GM10847 (cell line): Measurements from ENCODE around the gene MBD6.

Experiments used
- POLR2A ChIP-seq: IDR thresholded peaks from 2 replicates; pipeline ENCODE4 v1.6.1; 2011; ENCODE audit not compliant: insufficient read length; ENCODE audit errors: extremely low read depth

MBD6 gene

DNA sequence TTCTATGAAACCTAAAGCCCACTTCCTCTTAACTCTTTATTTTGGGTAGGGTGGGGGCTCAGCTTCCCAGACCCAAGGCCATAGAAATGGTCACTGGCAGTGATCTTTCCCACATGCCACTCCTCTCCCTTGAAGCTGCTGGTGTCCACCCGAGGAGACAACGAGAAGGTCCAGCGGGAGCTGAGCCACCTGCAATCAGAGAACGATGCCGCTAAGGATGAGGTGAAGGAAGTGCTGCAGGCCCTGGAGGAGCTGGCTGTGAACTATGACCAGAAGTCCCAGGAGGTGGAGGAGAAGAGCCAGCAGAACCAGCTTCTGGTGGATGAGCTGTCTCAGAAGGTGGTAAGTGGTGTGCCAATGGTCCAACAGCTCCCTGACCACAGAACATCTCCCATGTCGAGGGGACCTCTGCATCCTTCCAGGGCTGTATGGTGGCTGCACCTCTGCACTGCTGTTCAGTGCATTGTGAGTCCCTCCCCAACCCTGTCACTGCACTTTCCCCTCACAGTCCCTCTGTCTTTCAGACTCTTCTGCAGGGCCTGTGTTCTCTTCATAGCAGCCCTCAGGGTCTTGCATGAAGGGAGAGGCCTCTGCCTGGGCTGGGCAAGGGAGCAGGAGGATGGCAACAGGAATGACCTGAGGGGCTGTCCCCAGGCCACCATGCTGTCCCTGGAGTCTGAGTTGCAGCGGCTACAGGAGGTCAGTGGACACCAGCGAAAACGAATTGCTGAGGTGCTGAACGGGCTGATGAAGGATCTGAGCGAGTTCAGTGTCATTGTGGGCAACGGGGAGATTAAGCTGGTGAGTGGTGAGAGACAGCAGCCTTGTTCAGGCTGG is 49.5 kb downstream of the MBD6 start:
- TF ChIP-seq POLR2A, result no peak

DNA sequence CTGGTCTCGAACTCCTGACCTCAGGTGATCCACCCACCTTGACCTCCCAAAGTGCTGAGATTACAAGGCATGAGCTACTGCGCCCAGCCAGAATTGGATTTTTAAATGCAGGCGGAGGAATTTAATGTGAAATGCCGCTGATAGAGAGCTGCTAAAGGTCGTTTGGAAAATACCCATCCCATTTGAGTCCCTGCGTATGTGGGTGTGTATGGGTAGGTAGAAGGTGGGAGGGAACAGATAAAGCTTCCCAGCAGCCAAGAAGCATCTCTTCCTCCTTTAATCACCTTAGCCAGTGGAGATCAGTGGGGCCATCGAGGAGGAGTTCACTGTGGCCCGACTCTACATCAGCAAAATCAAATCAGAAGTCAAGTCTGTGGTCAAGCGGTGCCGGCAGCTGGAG is 52.2 kb downstream of the MBD6 start:
- no peak for TF ChIP-seq POLR2A

DNA sequence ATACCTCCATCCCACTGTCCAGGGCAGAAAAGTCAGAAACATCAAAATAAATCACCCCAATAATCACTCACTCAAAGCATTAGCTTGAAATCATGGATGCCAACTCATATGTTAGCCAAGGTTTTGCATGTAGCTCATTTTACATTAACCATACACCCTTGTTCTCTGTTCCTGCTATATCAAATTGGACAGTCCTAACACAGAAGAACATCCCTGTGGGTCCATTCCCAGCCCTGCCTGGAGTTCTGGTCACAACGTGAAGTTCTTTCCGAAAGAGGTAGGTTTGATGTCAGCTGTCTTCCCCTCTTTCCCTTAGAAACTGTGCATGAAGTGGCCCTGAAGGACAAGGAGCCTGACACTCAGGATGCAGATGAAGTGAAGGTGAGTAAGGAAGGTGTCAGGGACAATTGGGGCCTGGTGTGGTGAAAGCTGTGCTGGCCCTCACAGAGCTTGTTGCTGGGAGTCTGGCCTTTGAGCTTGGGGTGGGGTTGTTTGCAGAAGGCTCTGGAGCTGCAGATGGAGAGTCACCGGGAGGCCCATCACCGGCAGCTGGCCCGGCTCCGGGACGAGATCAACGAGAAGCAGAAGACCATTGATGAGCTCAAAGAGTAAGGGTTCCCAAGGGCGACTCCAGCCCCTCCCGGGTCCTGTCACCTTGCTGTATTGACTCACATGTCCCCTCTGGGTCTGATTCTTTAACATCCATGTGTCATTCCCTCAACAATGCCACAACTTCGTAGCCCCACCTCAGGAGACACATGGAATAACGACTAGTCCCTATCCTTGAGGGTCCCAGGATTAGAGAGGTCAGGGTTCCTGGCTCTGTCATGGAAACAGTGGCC is 53.4 kb downstream of the MBD6 start:
- no peak for TF ChIP-seq POLR2A

DNA sequence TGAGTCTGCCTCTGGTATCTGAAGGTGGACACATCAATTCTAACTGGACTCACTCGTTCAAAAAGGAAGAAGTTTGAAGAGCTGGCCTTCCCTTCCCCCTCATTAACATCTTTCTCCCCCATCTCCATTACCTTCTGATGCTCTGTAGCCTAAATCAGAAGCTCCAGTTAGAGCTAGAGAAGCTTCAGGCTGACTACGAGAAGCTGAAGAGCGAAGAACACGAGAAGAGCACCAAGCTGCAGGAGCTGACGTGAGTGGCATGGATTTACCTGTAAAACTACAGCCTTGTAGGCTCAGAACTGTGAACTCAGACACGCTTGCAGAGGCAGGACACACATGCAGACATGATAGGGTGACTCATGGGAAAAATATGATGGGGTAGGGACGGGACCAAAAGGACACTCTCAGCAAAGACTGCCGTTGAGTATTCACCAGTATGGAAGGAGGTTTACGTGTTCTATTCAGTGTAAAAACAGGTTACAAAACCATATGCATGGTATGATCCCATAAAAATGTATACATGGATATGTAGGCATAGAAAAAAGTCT is 54.1 kb downstream of the MBD6 start:
- no peak for TF ChIP-seq POLR2A

DNA sequence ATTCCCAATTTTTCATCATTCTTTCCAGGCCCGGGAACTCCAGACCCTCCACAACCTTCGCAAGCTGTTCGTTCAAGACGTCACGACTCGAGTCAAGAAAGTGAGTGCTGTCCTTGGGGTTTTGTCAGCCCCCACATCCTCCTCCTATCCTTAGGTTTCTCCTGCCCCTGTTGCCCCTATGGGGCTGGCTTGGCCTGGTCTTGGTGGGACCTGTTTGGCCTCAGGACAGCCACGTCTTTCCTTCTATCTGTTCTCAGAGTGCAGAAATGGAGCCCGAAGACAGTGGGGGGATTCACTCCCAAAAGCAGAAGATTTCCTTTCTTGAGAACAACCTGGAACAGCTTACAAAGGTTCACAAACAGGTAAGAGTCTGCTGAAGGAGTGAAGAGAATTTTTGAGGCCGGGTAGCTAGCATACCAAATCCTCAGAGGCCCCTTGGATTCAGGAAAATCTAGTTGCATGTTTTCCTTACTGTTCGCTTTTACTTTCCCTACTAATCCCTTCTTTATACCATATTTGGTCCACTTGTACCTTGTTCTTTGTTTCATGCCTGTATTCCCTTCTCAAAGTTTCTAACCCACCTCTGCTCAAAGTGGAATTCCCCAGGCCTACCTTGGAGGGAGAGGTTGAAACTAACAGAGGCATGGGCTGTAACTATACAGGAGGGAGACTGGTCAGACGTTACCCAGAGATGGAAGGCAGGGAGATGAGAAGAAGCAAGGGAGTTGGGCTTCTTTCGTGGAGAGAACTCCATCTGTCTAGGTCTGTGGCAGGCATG is 55.5 kb downstream of the MBD6 start:
- no peak for TF ChIP-seq POLR2A

DNA sequence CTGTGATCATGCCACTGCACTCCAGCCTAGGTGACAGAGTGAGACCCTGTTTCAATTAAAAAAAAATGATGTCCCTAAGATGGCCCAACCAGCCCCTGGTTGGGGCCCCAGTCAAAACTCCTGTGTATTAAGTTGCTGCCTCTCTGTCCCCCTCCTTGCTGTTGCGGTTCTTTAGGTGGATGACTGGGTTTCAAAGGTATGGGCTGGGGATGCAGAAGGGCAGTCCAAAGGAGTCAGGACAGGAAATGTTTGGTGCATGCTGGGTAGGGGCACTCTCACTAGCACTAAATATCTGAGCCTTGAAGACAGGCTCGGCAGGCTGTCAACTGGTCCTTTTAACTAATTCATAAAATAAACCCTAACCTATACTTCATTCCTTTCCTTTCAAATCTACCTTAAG is 56.4 kb downstream of the MBD6 start:
- TF ChIP-seq POLR2A, result no peak
